CD4-positive, alpha-beta memory T cell (primary cell): ENCODE data around the gene NAXE. TPM values are rescaled to one million over a fixed set of nuclear protein-coding genes. Genes with fewer than 3 reads are reported as not detected.
A peak's percentile ranks its signal among the peaks of the same experiment; 100 is the strongest.
"Not testable (repeated sequence)": the region's sequence is repeated elsewhere in the genome, so short reads cannot be mapped to it uniquely, and the experiment has no call there.

ENCODE experiments used
- CTCF ChIA-PET: fragments of 350-600 bp; sonication (Branson Sonifier 250); formaldehyde crosslinking; loops from one replicate; lab custom pipeline; 2021; ENCODE audit warnings: inconsistent platforms; ENCODE audit not compliant: partially characterized antibody; lab: Charles Lee
- POLR2A ChIA-PET: fragments of 350-600 bp; sonication (Branson Sonifier 250); formaldehyde crosslinking; loops from one replicate; lab custom pipeline; 2021; ENCODE audit not compliant: partially characterized antibody; lab: Charles Lee
- DNase-seq, 5 donors: peaks; one replicate each; pipeline versions ENCODE4 v3.0.0 to v3.0.0-alpha.2; 2020 to 2022; ENCODE audit warnings: mixed read lengths in 1 of 5
- H3K27ac ChIP-seq: one replicate; pipeline ENCODE4 v1.7.0; 2013; ENCODE audit warnings: low read depth, low read length
- H3K27me3 ChIP-seq: 2 replicates; pipeline ENCODE4 v1.7.0; 2013; ENCODE audit warnings: mild to moderate bottlenecking, low read length, moderate library complexity; ENCODE audit not compliant: insufficient read depth
- H3K36me3 ChIP-seq: 2 replicates; pipeline ENCODE4 v1.7.0; 2013; ENCODE audit warnings: mild to moderate bottlenecking, low read length, moderate library complexity; ENCODE audit not compliant: insufficient read depth
- H3K4me1 ChIP-seq: 2 replicates; pipeline ENCODE4 v1.7.0; 2013; ENCODE audit warnings: mild to moderate bottlenecking, low read length, moderate library complexity; ENCODE audit not compliant: insufficient read depth
- H3K4me3 ChIP-seq, 2 donors: one replicate each; pipeline ENCODE4 v1.7.0; 2013; ENCODE audit warnings: low read length in 2 of 2, mild to moderate bottlenecking in 1 of 2
- H3K9me3 ChIP-seq, 2 donors: one replicate each; pipeline ENCODE4 v1.7.0; 2013; ENCODE audit warnings: low read length in 2 of 2, control low read depth in 1 of 2; ENCODE audit not compliant: control insufficient read depth in 1 of 2
- H3K27ac Mint-ChIP-seq, 7 donors: one replicate each; pipeline ENCODE4 v1.8.0; 2020 to 2021; ENCODE audit warnings: mixed read lengths in 7 of 7, mild to moderate bottlenecking in 6 of 7, inconsistent platforms in 3 of 7, moderate library complexity in 3 of 7
- H3K27me3 Mint-ChIP-seq, 2 donors: one replicate each; pipeline ENCODE4 v1.8.0; 2020 to 2021; ENCODE audit warnings: mixed read lengths in 2 of 2
- H3K36me3 Mint-ChIP-seq, 2 donors: one replicate each; pipeline ENCODE4 v1.8.0; 2020 to 2021; ENCODE audit warnings: mixed read lengths in 2 of 2, inconsistent platforms in 1 of 2, mild to moderate bottlenecking in 1 of 2
- H3K4me1 Mint-ChIP-seq, 4 donors: one replicate each; pipeline ENCODE4 v1.8.0; 2020 to 2021; ENCODE audit warnings: mixed read lengths in 4 of 4, mild to moderate bottlenecking in 1 of 4
- H3K4me3 Mint-ChIP-seq, 8 donors: one replicate each; pipeline ENCODE4 v1.8.0; 2020 to 2021; ENCODE audit warnings: mixed read lengths in 8 of 8, mild to moderate bottlenecking in 7 of 8, moderate library complexity in 6 of 8, inconsistent platforms in 3 of 8
- H3K9me3 Mint-ChIP-seq, 8 donors: one replicate each; pipeline ENCODE4 v1.8.0; 2020 to 2021; ENCODE audit warnings: mixed read lengths in 8 of 8, mild to moderate bottlenecking in 5 of 8, inconsistent platforms in 3 of 8, moderate library complexity in 1 of 8
- intact Hi-C: fragments of 100-400 bp; cut with micrococcal nuclease; formaldehyde crosslinking; loops from one replicate; pipeline ENCODE4 v1.15.1; 2023
- polyA plus RNA-seq, 2 donors: library from polyadenylated mRNA; unstranded; fragments of 300-500 nt; fragmentation: Illumina TruSeq; gene quantifications; one replicate each; pipeline ENCODE4 v1.2.3, GENCODE V29; 2021
- total RNA-seq, 2 experiments: library from RNA; stranded (reverse); gene quantifications; one replicate each; pipeline ENCODE4 v1.2.3, GENCODE V29; 2021

Gene NAXE
- total and polyA plus RNA-seq, 4 experiments from 2014 or later, result 46.7 to 152 (median 71.4) TPM

GRCh38 chr1:156549831-156550230, 41.7 kb upstream of the NAXE start:
- DNase-seq, result no peak
- Histone ChIP-seq H3K27ac (no peak overlapping the region), H3K27me3 (no peaks in the 10 kb centered on the region), H3K9me3 (no peaks in the 10 kb centered on the region), H3K4me3 (no peak overlapping the region), H3K36me3 (no peaks in the 10 kb centered on the region), H3K4me1 (no peaks in the 10 kb centered on the region)
- Mint-ChIP-seq H3K36me3 (no peaks in the 10 kb centered on the region), H3K4me1 (peaks cover 3 to 5% (median 4%) of the 10 kb centered on the region in 4 donors), H3K4me3 (no peak overlapping the region), H3K9me3 (no peaks in the 10 kb centered on the region), H3K27me3 (no peaks in the 10 kb centered on the region), H3K27ac (no peak overlapping the region)
- ChIA-PET POLR2A (interaction anchor here (1.0 to 3.0 kb wide), 2 partner anchors 49 to 61 kb away, joined by 3 to 9 read pairs; partner anchors contain the start of gene MEF2D), CTCF (no interaction called here)
- intact Hi-C loops, result no loop called here

- Mint-ChIP-seq H3K9me3 (no peaks in the 10 kb centered on the region), H3K4me3 (no peak overlapping the region), H3K4me1 (peaks cover 2 to 5% (median 3%) of the 10 kb centered on the region in 4 donors), H3K27me3 (no peaks in the 10 kb centered on the region), H3K27ac (peak overlapping the region in 1 of 7 donors; percentile 25), H3K36me3 (no peaks in the 10 kb centered on the region)
- ChIA-PET POLR2A (interaction anchor here (1.0 to 3.0 kb wide), 2 partner anchors 50 to 61 kb away, joined by 3 to 9 read pairs; partner anchors contain the start of gene MEF2D), CTCF (no interaction called here)
- intact Hi-C loops, result no loop called here
- H3K36me3 ChIP-seq, result no peaks in the 10 kb centered on the region
- no peak for DNase-seq
- H3K4me3 ChIP-seq, result no peak overlapping the region
- no peaks in the 10 kb centered on the region for H3K9me3 ChIP-seq
- H3K27ac ChIP-seq, result no peak overlapping the region
- no peaks in the 10 kb centered on the region for H3K4me1 ChIP-seq
- no peaks in the 10 kb centered on the region for H3K27me3 ChIP-seq
These were observed 41.2 kb upstream of the NAXE start for GRCh38 chr1:156550346-156550745.

GRCh38 chr1:156551066-156551643, 40.4 kb upstream of the NAXE start:
- Histone ChIP-seq H3K27ac (no peak overlapping the region), H3K4me3 (no peak overlapping the region), H3K36me3 (no peaks in the 10 kb centered on the region), H3K4me1 (no peaks in the 10 kb centered on the region), H3K27me3 (no peaks in the 10 kb centered on the region), H3K9me3 (no peaks in the 10 kb centered on the region)
- no peak for DNase-seq
- H3K36me3 Mint-ChIP-seq, result no peaks in the 10 kb centered on the region
- no peaks in the 10 kb centered on the region for H3K27me3 Mint-ChIP-seq
- CTCF ChIA-PET, result no interaction called here
- H3K4me1 Mint-ChIP-seq, result peaks cover 2 to 5% (median 3%) of the 10 kb centered on the region in 4 donors
- intact Hi-C loops, result no loop called here
- H3K4me3 Mint-ChIP-seq, result no peak overlapping the region
- peak overlapping the region in 2 of 7 donors; percentile 72 to 76 for H3K27ac Mint-ChIP-seq
- POLR2A ChIA-PET, result interaction anchor here (3.0 kb wide), 1 partner anchor 50 kb away, joined by 9 read pairs; the partner anchor contains the start of gene MEF2D
- H3K9me3 Mint-ChIP-seq, result no peaks in the 10 kb centered on the region

GRCh38 chr1:156551869-156552268, 39.7 kb upstream of the NAXE start:
- Histone ChIP-seq H3K4me3 (no peak overlapping the region), H3K36me3 (no peaks in the 10 kb centered on the region), H3K27ac (no peak overlapping the region), H3K27me3 (no peaks in the 10 kb centered on the region), H3K9me3 (no peaks in the 10 kb centered on the region), H3K4me1 (no peaks in the 10 kb centered on the region)
- no peak for DNase-seq
- ChIA-PET POLR2A (interaction anchor here (3.0 kb wide), 1 partner anchor 51 kb away, joined by 9 read pairs; the partner anchor contains the start of gene MEF2D), CTCF (no interaction called here)
- intact Hi-C loops, result no loop called here
- peaks cover 2 to 5% (median 3%) of the 10 kb centered on the region in 4 donors for H3K4me1 Mint-ChIP-seq
- no peaks in the 10 kb centered on the region for H3K9me3 Mint-ChIP-seq
- H3K4me3 Mint-ChIP-seq, result no peak overlapping the region
- H3K27me3 Mint-ChIP-seq, result no peaks in the 10 kb centered on the region
- no peak overlapping the region for H3K27ac Mint-ChIP-seq
- no peaks in the 10 kb centered on the region for H3K36me3 Mint-ChIP-seq

- no peaks in the 10 kb centered on the region for H3K9me3 Mint-ChIP-seq
- Histone ChIP-seq H3K4me3 (no peak overlapping the region), H3K27ac (no peak overlapping the region), H3K4me1 (no peaks in the 10 kb centered on the region), H3K9me3 (no peaks in the 10 kb centered on the region), H3K36me3 (no peaks in the 10 kb centered on the region), H3K27me3 (no peaks in the 10 kb centered on the region)
- H3K36me3 Mint-ChIP-seq, result no peaks in the 10 kb centered on the region
- CTCF ChIA-PET, result no interaction called here
- intact Hi-C loops, result no loop called here
- no peak overlapping the region for H3K27ac Mint-ChIP-seq
- H3K4me1 Mint-ChIP-seq, result peaks cover 2 to 5% (median 3%) of the 10 kb centered on the region in 4 donors
- no peak overlapping the region for H3K4me3 Mint-ChIP-seq
- no peak for DNase-seq
- H3K27me3 Mint-ChIP-seq, result no peaks in the 10 kb centered on the region
- POLR2A ChIA-PET, result no interaction called here
These were observed 39.1 kb upstream of the NAXE start for GRCh38 chr1:156552518-156552917.

GRCh38 chr1:156552937-156553336, 38.6 kb upstream of the NAXE start:
- H3K36me3 Mint-ChIP-seq, H3K4me3 Mint-ChIP-seq: not testable (repeated sequence)

GRCh38 chr1:156553860-156554485, 37.6 kb upstream of the NAXE start:
- Mint-ChIP-seq H3K36me3 (no peaks in the 10 kb centered on the region), H3K9me3 (no peaks in the 10 kb centered on the region), H3K4me3 (no peak overlapping the region), H3K27ac (no peak overlapping the region), H3K27me3 (no peaks in the 10 kb centered on the region), H3K4me1 (peaks cover 2 to 5% (median 3%) of the 10 kb centered on the region in 4 donors)
- H3K9me3 ChIP-seq, result no peaks in the 10 kb centered on the region
- H3K27me3 ChIP-seq, result no peaks in the 10 kb centered on the region
- intact Hi-C loops, result no loop called here
- CTCF ChIA-PET, result interaction anchor here (1.1 kb wide), 1 partner anchor 168 kb away, joined by 4 read pairs; no protein-coding TSS in a partner anchor
- H3K27ac ChIP-seq, result no peak overlapping the region
- POLR2A ChIA-PET, result no interaction called here
- H3K4me1 ChIP-seq, result no peaks in the 10 kb centered on the region
- DNase-seq, result no peak
- no peaks in the 10 kb centered on the region for H3K36me3 ChIP-seq
- H3K4me3 ChIP-seq, result no peak overlapping the region

More at GRCh38 chr1:156552937-156553336, 38.6 kb upstream of the NAXE start:
- H3K9me3 ChIP-seq, POLR2A ChIA-PET, H3K4me1 ChIP-seq, CTCF ChIA-PET, H3K4me1 Mint-ChIP-seq, H3K36me3 ChIP-seq, H3K27ac ChIP-seq, H3K9me3 Mint-ChIP-seq, intact Hi-C loops, H3K27me3 Mint-ChIP-seq, H3K27me3 ChIP-seq, H3K4me3 ChIP-seq, DNase-seq: not testable (repeated sequence)
- H3K27ac Mint-ChIP-seq, result peak overlapping the region in 2 of 7 donors; percentile 54 to 82
